ENCODE data around the gene PRKAR1B. TPM values are rescaled to one million over a fixed set of nuclear protein-coding genes. Genes with fewer than 3 reads are reported as not detected.
A peak's percentile ranks its signal among the peaks of the same experiment; 100 is the strongest.

PRKAR1B gene
- total RNA-seq, 3 donors from 2014 or later, result 38.8 to 58.6 (median 49.9) TPM

GRCh38 chr7:727806-728460 is 852 bp upstream of the PRKAR1B start:
- Mint-ChIP-seq H3K27me3 (ENCODE audit: low read depth) (no peaks in the 10 kb centered on the region), H3K36me3 (ENCODE audit: insufficient read depth) (peaks cover 25% of the 10 kb centered on the region), H3K4me1 (ENCODE audit: low read depth) (peaks cover 20% of the 10 kb centered on the region), H3K9me3 (no peaks in the 10 kb centered on the region), H3K4me3 (peak overlapping the region; percentile 86)
- no peak for DNase-seq
- ATAC-seq, result no peak

GRCh38 chr7:726854-727103 is 302 bp downstream of the PRKAR1B start:
- ATAC-seq (peak; percentile 37 to 41), DNase-seq (no peak)
- no peaks in the 10 kb centered on the region for H3K27me3 Mint-ChIP-seq (ENCODE audit: low read depth)
- H3K9me3 Mint-ChIP-seq, result no peaks in the 10 kb centered on the region
- peaks cover 20% of the 10 kb centered on the region for H3K4me1 Mint-ChIP-seq (ENCODE audit: low read depth)
- H3K4me3 Mint-ChIP-seq, result no peak overlapping the region
- H3K36me3 Mint-ChIP-seq (ENCODE audit: insufficient read depth), result peaks cover 28% of the 10 kb centered on the region

- peaks cover 27% of the 10 kb centered on the region for H3K36me3 Mint-ChIP-seq (ENCODE audit: insufficient read depth)
- ATAC-seq, result peak; percentile 86 to 91
- no peaks in the 10 kb centered on the region for H3K9me3 Mint-ChIP-seq
- H3K27me3 Mint-ChIP-seq (ENCODE audit: low read depth), result no peaks in the 10 kb centered on the region
- DNase-seq, result peak; percentile 84
- H3K4me3 Mint-ChIP-seq, result peak within 1 kb of the TSS; percentile 86
- H3K4me1 Mint-ChIP-seq (ENCODE audit: low read depth), result peaks cover 20% of the 10 kb centered on the region
Measured at GRCh38 chr7:726084-726853, 812 bp downstream of the PRKAR1B start, which contains the start of gene DNAAF5. DNAAF5 (plus strand) TSS chr7:726699; CDS start chr7:726721, 22 bp downstream.

GRCh38 chr7:725223-726005 is 1.7 kb downstream of the PRKAR1B start:
- Mint-ChIP-seq H3K36me3 (ENCODE audit: insufficient read depth) (peaks cover 33% of the 10 kb centered on the region), H3K9me3 (peaks cover 8% of the 10 kb centered on the region), H3K27me3 (ENCODE audit: low read depth) (no peaks in the 10 kb centered on the region), H3K4me3 (peak overlapping the region; percentile 85), H3K4me1 (ENCODE audit: low read depth) (peaks cover 20% of the 10 kb centered on the region)
- DNase-seq (no peak), ATAC-seq (no peak)

GRCh38 chr7:724298-724697 is 2.8 kb downstream of the PRKAR1B start:
- no peak for DNase-seq
- H3K4me3 Mint-ChIP-seq, result peak overlapping the region; percentile 85
- ATAC-seq, result no peak
- peaks cover 20% of the 10 kb centered on the region for H3K4me1 Mint-ChIP-seq (ENCODE audit: low read depth)
- H3K9me3 Mint-ChIP-seq, result peaks cover 8% of the 10 kb centered on the region
- H3K27me3 Mint-ChIP-seq (ENCODE audit: low read depth), result no peaks in the 10 kb centered on the region
- peaks cover 30% of the 10 kb centered on the region for H3K36me3 Mint-ChIP-seq (ENCODE audit: insufficient read depth)

GRCh38 chr7:723541-723940 is 3.5 kb downstream of the PRKAR1B start:
- DNase-seq (no peak), ATAC-seq (no peak)
- Mint-ChIP-seq H3K27me3 (ENCODE audit: low read depth) (no peaks in the 10 kb centered on the region), H3K9me3 (peaks cover 8% of the 10 kb centered on the region), H3K4me1 (ENCODE audit: low read depth) (peaks cover 19% of the 10 kb centered on the region), H3K4me3 (no peak overlapping the region), H3K36me3 (ENCODE audit: insufficient read depth) (peaks cover 30% of the 10 kb centered on the region)

- Mint-ChIP-seq H3K27me3 (ENCODE audit: low read depth) (no peaks in the 10 kb centered on the region), H3K9me3 (peaks cover 8% of the 10 kb centered on the region), H3K4me1 (ENCODE audit: low read depth) (peaks cover 11% of the 10 kb centered on the region), H3K36me3 (ENCODE audit: insufficient read depth) (peaks cover 30% of the 10 kb centered on the region), H3K4me3 (no peak overlapping the region)
- DNase-seq, result no peak
- no peak for ATAC-seq
Measured at GRCh38 chr7:721619-722248, 5.3 kb downstream of the PRKAR1B start.

GRCh38 chr7:716636-717035 is 10.4 kb downstream of the PRKAR1B start:
- ATAC-seq (no peak), DNase-seq (no peak)
- Mint-ChIP-seq H3K4me3 (no peak overlapping the region), H3K36me3 (ENCODE audit: insufficient read depth) (peaks cover 17% of the 10 kb centered on the region), H3K9me3 (peaks cover 8% of the 10 kb centered on the region), H3K4me1 (ENCODE audit: low read depth) (peaks cover 10% of the 10 kb centered on the region), H3K27me3 (ENCODE audit: low read depth) (no peaks in the 10 kb centered on the region)

- Mint-ChIP-seq H3K4me1 (ENCODE audit: low read depth) (peaks cover 12% of the 10 kb centered on the region), H3K27me3 (ENCODE audit: low read depth) (no peaks in the 10 kb centered on the region), H3K4me3 (no peak overlapping the region), H3K36me3 (ENCODE audit: insufficient read depth) (peaks cover 16% of the 10 kb centered on the region), H3K9me3 (peaks cover 8% of the 10 kb centered on the region)
- ATAC-seq (no peak), DNase-seq (no peak)
Measured at GRCh38 chr7:716222-716621, 10.9 kb downstream of the PRKAR1B start.

- Mint-ChIP-seq H3K27me3 (ENCODE audit: low read depth) (no peaks in the 10 kb centered on the region), H3K9me3 (no peaks in the 10 kb centered on the region), H3K4me3 (peak overlapping the region; percentile 29), H3K4me1 (ENCODE audit: low read depth) (peaks cover 14% of the 10 kb centered on the region), H3K36me3 (ENCODE audit: insufficient read depth) (peaks cover 13% of the 10 kb centered on the region)
- ATAC-seq (no peak), DNase-seq (no peak)
Measured at GRCh38 chr7:714251-714671, 12.8 kb downstream of the PRKAR1B start.

- DNase-seq (no peak), ATAC-seq (no peak)
- no peaks in the 10 kb centered on the region for H3K27me3 Mint-ChIP-seq (ENCODE audit: low read depth)
- peaks cover 13% of the 10 kb centered on the region for H3K36me3 Mint-ChIP-seq (ENCODE audit: insufficient read depth)
- no peaks in the 10 kb centered on the region for H3K9me3 Mint-ChIP-seq
- H3K4me1 Mint-ChIP-seq (ENCODE audit: low read depth), result peaks cover 14% of the 10 kb centered on the region
- peak overlapping the region; percentile 73 for H3K4me3 Mint-ChIP-seq
Measured at GRCh38 chr7:713488-714230, 13.4 kb downstream of the PRKAR1B start.

GRCh38 chr7:713139-713457 is 14.0 kb downstream of the PRKAR1B start:
- DNase-seq (no peak), ATAC-seq (no peak)
- Mint-ChIP-seq H3K4me3 (peak overlapping the region; percentile 73), H3K4me1 (ENCODE audit: low read depth) (peaks cover 14% of the 10 kb centered on the region), H3K36me3 (ENCODE audit: insufficient read depth) (peaks cover 13% of the 10 kb centered on the region), H3K27me3 (ENCODE audit: low read depth) (no peaks in the 10 kb centered on the region), H3K9me3 (no peaks in the 10 kb centered on the region)

GRCh38 chr7:712381-713138 is 14.5 kb downstream of the PRKAR1B start:
- Mint-ChIP-seq H3K4me1 (ENCODE audit: low read depth) (peaks cover 14% of the 10 kb centered on the region), H3K9me3 (no peaks in the 10 kb centered on the region), H3K4me3 (peak overlapping the region; percentile 61), H3K36me3 (ENCODE audit: insufficient read depth) (peaks cover 13% of the 10 kb centered on the region), H3K27me3 (ENCODE audit: low read depth) (no peaks in the 10 kb centered on the region)
- DNase-seq (no peak), ATAC-seq (peak; percentile 72 to 81)
